GM12875 (cell line): ENCODE data around the gene WDR45B.

Source experiments
- H3K4me3 ChIP-seq: one replicate; pipeline ENCODE4 v1.5.1; 2011; ENCODE audit warnings: low read depth, low read length, control low read depth
- TF ChIP-seq, protein P1 (sequence below): IDR thresholded peaks from 2 replicates; pipeline ENCODE4 v1.5.1; 2011; ENCODE audit warnings: low read depth, mild to moderate bottlenecking, control low read depth, inconsistent platforms, low read length, moderate library complexity, borderline replicate concordance; ENCODE audit not compliant: insufficient read depth

The WDR45B gene

DNA sequence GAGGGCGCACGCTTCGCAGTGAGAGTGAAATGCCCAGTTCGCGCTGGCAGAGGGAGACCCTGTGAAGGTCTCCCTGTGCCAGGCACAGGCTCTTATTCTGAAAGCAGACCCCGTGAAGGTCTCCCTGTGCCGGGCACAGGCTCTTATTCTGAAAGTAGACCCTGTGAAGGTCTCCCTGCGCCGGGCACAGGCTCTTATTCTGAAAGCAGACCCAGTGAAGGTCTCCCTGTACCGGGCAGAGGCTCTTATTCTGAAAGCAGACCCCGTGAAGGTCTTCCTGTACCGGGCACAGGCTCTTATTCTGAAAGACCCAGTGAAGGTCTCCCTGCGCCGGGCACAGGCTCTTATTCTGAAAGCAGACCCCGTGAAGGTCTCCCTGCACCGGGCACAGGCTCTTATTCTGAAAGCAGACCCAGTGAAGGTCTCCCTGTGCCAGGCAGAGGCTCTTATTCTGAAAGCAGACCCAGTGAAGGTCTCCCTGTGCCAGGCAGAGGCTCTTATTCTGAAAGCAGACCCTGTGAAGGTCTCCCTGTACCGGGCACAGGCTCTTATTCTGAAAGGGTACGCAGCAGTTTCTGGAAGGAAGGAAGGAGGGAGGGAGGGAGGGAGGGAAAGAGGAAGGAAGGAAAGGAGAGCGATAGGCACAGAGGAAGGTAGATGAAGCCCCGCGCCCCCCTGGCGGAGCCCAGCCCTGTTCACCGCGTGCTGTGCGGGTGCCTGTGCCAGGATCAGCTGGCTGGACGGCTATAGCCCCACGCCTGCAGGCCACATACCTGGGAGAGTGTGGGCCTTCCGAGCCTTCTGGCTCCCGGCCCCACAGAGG lies 55.3 kb downstream of the WDR45B start:
- TF ChIP-seq, protein P1, sequence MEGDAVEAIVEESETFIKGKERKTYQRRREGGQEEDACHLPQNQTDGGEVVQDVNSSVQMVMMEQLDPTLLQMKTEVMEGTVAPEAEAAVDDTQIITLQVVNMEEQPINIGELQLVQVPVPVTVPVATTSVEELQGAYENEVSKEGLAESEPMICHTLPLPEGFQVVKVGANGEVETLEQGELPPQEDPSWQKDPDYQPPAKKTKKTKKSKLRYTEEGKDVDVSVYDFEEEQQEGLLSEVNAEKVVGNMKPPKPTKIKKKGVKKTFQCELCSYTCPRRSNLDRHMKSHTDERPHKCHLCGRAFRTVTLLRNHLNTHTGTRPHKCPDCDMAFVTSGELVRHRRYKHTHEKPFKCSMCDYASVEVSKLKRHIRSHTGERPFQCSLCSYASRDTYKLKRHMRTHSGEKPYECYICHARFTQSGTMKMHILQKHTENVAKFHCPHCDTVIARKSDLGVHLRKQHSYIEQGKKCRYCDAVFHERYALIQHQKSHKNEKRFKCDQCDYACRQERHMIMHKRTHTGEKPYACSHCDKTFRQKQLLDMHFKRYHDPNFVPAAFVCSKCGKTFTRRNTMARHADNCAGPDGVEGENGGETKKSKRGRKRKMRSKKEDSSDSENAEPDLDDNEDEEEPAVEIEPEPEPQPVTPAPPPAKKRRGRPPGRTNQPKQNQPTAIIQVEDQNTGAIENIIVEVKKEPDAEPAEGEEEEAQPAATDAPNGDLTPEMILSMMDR: no peak
- H3K4me3 ChIP-seq: peak overlapping the region; percentile 40

DNA sequence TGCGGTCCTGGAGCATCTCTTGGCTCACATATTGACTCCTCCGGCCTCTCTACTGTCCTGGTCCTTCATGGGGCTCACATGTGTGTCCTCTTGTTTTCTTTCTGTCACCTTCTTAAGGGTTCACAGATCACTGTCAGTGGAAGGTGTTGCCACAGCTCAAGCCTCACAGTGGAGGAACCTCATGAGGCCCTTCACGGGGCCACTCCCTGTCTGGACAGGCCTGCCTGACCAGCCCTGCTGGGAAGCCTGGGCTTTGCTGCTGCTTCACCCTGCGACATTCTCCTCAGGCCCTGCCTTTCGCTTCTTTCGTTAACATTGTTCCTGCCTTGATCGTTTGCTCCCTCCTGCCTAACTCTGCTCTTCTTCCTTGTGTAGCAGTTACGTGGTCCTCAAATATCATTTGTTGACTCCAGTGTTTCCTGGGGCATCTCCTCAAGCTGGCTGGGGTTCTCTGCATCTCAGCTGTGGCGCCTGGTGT lies 55.9 kb downstream of the WDR45B start:
- H3K4me3 ChIP-seq: no peak overlapping the region
- TF ChIP-seq, protein P1: no peak

DNA sequence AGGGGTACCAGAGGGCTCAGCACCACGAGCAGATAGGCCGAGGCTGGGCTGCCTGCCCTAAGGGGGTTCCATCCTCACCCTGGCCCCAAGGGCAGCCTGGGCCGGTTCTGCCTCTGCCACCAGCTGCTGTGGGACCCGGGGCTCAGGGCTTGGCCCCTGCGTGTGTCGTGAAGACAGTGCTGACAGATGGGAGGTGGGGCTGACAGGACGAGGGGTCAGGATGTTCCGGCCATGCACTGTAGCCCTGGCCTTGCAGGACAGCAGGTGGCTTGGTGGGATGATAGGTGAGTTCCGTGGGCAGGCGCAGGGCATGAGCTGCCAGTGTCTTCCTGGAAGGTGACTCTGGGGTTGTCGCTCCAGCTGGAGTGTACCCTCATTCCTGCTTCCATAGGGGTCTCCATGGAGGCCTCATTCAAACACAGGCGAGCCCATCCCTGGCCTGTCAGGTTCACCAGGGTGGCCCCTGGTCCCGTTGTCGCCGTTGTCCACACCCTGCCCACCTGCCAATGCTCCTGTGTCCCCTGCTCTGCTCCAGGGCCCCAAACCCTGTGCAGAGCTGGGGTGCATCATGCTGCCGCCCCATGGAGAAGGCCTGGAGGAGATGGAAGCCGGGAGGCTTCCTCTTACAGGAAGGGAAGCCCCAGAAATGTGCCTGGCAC lies 57.2 kb downstream of the WDR45B start:
- TF ChIP-seq, protein P1: no peak
- no peak overlapping the region for H3K4me3 ChIP-seq

DNA sequence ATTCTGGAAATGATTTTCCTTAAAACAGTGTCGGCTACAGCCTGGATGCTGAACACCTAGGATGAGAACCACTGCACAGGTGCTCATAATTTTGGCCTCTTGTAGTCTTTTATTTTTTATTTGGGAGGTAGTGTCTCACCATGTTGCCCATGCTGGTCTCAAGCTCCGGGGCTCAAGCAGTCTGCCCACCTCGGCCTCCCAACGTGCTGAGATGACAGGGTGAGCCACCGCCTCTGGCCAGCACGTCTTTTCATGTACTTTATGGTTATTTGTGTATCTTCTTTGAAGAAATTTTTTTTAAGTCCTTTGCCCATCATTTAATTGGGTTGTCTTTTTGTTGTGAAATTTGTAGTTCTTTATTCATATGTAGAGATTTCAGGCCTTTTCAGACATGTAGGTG lies 58.0 kb downstream of the WDR45B start:
- TF ChIP-seq, protein P1: no peak
- H3K4me3 ChIP-seq: no peak overlapping the region

DNA sequence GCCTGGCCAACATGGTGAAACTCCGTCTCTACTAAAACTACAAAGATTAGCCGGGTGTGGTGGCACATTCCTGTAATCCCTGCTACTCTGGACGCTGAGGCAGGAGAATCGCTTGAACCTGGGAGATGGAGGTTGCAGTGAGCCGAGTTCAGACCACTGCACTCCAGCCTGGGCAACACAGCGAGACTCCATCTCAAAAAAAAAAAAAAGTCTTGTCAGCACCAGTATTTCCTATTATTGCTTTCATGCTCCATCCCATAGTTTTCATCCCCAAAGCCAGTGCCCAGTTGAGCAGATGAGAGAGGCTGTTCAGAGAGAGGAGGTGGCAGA lies 58.4 kb downstream of the WDR45B start:
- TF ChIP-seq, protein P1: no peak
- no peak overlapping the region for H3K4me3 ChIP-seq

DNA sequence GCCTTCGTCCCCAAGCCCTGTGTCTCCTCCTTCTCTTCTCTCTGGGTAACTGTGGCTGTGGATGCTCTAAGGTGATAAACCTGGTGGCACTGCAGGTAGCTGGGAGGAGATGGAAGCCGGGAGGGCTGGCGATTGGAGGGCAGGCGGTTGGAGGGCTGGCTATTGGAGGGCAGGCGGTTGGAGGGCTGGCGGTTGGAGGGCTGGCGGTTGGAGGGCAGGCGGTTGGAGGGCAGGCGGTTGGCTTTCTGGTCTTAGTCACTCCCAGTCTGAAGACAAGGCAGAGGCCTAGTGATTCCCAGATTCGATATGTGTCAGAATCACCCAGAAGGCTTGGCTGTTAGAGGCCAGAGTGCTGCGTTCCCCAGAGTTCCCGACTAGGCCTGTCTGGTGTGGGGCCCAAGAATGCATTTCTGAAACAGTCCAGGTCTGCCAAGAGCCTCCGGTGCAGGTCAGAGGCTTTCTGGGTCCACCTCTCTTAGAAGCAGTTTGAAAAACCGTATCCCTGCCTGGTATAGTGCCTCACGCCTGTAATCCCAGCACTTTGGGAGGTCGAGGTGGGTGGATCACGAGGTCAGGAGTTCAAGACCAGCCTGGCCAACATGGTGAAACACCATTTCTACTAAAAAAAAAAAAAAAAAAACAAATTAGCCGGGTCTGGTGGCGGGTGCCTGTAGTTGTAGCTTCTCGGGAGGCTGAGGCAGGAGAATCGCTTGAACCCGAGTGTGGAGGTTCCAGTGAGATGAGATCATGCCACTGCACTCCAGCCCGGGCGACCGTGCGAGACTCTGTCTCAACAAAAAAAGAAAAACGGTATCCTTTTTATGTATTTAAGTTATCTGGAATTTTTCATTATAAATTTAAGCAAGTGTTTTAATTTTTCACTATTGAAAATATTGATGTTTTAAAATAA lies 59.7 kb downstream of the WDR45B start:
- TF ChIP-seq, protein P1: no peak
- H3K4me3 ChIP-seq: no peak overlapping the region
